ENCODE results near the gene TUBG2.
A peak's percentile ranks its signal among the peaks of the same experiment; 100 is the strongest.

TUBG2 gene

GRCh38 chr17:42677012-42677857 is 18.2 kb downstream of the TUBG2 start:
- DNase-seq (ENCODE audit: low spot score) = peak; percentile 99

GRCh38 chr17:42677921-42678781 is 19.1 kb downstream of the TUBG2 start:
- peak; percentile 84 for DNase-seq (ENCODE audit: low spot score)

- no peak for DNase-seq (ENCODE audit: low spot score)
Measured at GRCh38 chr17:42678951-42679491, 19.9 kb downstream of the TUBG2 start.

- peak; percentile 78 for DNase-seq (ENCODE audit: low spot score)
Measured at GRCh38 chr17:42679492-42680330, 20.6 kb downstream of the TUBG2 start.

GRCh38 chr17:42680331-42680808 is 21.3 kb downstream of the TUBG2 start:
- no peak for DNase-seq (ENCODE audit: low spot score)

- peak; percentile 54 for DNase-seq (ENCODE audit: low spot score)
Measured at GRCh38 chr17:42681976-42682721, 23.1 kb downstream of the TUBG2 start, which contains the start of gene CNTNAP1. Gene CNTNAP1 (plus strand): TSS chr17:42682531. CDS start chr17:42682830, 299 bp downstream.

- peak; percentile 57 for DNase-seq (ENCODE audit: low spot score)
Measured at GRCh38 chr17:42682722-42683403, 23.8 kb downstream of the TUBG2 start.

- DNase-seq (ENCODE audit: low spot score) = peak; percentile 45
Measured at GRCh38 chr17:42683407-42684034, 24.4 kb downstream of the TUBG2 start.

- no peak for DNase-seq (ENCODE audit: low spot score)
Measured at GRCh38 chr17:42684929-42685556, 26.0 kb downstream of the TUBG2 start.

GRCh38 chr17:42685831-42686230 is 26.7 kb downstream of the TUBG2 start:
- DNase-seq (ENCODE audit: low spot score) = no peak

GRCh38 chr17:42686520-42687128 is 27.5 kb downstream of the TUBG2 start:
- DNase-seq (ENCODE audit: low spot score) = no peak

- no peak for DNase-seq (ENCODE audit: low spot score)
Measured at GRCh38 chr17:42687707-42688320, 28.7 kb downstream of the TUBG2 start.

GRCh38 chr17:42690596-42690995 is 31.5 kb downstream of the TUBG2 start:
- DNase-seq (ENCODE audit: low spot score) = no peak

- no peak for DNase-seq (ENCODE audit: low spot score)
Measured at GRCh38 chr17:42691021-42691545, 32.0 kb downstream of the TUBG2 start.

GRCh38 chr17:42692489-42692888 is 33.4 kb downstream of the TUBG2 start:
- DNase-seq (ENCODE audit: low spot score) = no peak

- DNase-seq (ENCODE audit: low spot score) = no peak
Measured at GRCh38 chr17:42694524-42694923, 35.4 kb downstream of the TUBG2 start.

- DNase-seq (ENCODE audit: low spot score) = no peak
Measured at GRCh38 chr17:42695500-42695899, 36.4 kb downstream of the TUBG2 start.
